ENCODE results near the gene FAT4.

DNA sequence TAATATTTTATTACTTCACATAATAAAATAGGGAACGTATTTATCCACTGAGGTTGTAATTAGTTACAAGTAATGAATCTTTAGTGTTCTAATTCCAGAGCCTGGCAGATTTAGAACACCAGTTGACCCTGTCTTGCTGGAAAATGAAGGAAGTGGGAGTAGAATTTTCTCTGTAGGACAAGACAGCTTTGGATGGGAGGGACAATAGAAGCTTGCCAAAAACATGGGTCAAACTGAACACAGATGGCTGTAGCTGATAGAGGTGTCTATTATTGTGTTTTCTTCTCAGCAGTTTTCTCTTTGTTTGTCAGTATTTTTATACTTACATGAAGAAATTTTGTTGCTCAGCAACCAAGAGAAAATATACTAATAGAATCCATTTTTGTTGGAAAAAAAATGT lies 20.2 kb downstream of the FAT4 start:
- TF ChIP-seq POLR2A (IDR thresholded peaks at IDR 0.05): no peak
- TF ChIP-seq, protein P1, sequence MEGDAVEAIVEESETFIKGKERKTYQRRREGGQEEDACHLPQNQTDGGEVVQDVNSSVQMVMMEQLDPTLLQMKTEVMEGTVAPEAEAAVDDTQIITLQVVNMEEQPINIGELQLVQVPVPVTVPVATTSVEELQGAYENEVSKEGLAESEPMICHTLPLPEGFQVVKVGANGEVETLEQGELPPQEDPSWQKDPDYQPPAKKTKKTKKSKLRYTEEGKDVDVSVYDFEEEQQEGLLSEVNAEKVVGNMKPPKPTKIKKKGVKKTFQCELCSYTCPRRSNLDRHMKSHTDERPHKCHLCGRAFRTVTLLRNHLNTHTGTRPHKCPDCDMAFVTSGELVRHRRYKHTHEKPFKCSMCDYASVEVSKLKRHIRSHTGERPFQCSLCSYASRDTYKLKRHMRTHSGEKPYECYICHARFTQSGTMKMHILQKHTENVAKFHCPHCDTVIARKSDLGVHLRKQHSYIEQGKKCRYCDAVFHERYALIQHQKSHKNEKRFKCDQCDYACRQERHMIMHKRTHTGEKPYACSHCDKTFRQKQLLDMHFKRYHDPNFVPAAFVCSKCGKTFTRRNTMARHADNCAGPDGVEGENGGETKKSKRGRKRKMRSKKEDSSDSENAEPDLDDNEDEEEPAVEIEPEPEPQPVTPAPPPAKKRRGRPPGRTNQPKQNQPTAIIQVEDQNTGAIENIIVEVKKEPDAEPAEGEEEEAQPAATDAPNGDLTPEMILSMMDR (IDR thresholded peaks at IDR 0.05): no peak

All from right lobe of liver (tissue), 4 donors.